GM19240 (cell line): ENCODE results near the gene MLLT6.

ENCODE experiments used
- DNase-seq: peaks from one replicate; pipeline ENCODE4 v3.0.0; 2011; ENCODE audit warnings: low spot score; ENCODE audit not compliant: insufficient read length

Gene MLLT6

GRCh38 chr17:38706505-38707216, 1.6 kb downstream of the MLLT6 start:
- DNase-seq: no peak

- no peak for DNase-seq
Measured at GRCh38 chr17:38707678-38708351, 2.7 kb downstream of the MLLT6 start.

GRCh38 chr17:38709104-38709820, 4.2 kb downstream of the MLLT6 start:
- no peak for DNase-seq

DNA sequence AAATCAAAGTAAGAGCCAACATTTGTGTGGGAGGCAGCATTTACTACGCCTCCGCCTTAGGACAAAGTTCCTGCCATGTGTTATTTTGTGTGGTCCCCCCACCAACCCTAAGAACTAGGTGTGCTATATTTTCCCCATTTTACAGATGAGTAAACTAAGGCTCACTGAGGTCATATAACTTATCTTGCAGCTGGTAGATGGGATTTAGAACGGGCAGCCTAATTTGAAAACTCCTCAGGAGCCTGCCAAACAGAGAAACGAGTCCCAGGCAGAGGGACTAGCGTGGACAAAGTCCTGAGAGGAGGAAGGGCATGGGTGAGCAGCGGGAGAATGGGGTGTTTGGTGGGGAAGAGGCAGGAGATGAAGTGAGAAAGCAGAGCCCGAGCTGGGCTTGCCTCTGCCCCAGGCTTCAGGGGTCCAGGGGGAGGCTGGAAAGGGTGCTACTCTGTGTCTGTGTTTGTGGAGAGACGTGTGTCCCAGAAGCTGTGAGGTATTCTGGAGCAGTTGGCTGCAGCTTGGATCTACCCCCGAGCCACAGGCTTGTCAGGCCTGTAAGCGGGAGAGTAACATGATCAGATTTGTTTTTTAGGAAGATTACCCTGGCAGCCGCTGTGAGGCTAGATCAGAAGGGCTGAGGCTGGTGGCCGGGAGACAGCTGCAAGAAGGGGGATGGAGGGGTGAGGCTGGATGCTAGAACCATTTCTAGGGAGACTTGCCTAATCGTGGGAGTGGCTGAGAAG, 5.0 kb downstream of the MLLT6 start:
- no peak for DNase-seq

GRCh38 chr17:38710604-38710962, 5.5 kb downstream of the MLLT6 start:
- no peak for DNase-seq

DNA sequence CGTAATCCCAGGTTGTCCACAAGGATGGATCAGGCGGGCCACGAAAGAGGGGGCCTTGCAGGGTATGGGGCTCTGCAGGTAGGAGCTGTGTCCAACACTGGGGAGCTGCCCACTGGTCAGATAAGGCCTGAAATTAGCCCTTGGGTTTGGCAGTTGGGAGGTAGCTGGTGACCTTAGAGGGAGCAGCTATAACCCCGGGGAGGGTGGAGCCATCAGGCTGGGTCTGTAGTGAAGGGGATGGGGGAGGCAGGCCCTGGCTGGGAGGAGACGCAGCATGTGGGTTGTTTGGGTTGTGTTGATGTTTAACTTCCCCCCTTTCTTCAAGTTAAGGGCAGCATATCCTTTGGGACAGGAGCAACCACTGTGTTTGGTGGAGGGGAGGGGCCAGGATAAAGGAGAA, 5.9 kb downstream of the MLLT6 start:
- no peak for DNase-seq

DNA sequence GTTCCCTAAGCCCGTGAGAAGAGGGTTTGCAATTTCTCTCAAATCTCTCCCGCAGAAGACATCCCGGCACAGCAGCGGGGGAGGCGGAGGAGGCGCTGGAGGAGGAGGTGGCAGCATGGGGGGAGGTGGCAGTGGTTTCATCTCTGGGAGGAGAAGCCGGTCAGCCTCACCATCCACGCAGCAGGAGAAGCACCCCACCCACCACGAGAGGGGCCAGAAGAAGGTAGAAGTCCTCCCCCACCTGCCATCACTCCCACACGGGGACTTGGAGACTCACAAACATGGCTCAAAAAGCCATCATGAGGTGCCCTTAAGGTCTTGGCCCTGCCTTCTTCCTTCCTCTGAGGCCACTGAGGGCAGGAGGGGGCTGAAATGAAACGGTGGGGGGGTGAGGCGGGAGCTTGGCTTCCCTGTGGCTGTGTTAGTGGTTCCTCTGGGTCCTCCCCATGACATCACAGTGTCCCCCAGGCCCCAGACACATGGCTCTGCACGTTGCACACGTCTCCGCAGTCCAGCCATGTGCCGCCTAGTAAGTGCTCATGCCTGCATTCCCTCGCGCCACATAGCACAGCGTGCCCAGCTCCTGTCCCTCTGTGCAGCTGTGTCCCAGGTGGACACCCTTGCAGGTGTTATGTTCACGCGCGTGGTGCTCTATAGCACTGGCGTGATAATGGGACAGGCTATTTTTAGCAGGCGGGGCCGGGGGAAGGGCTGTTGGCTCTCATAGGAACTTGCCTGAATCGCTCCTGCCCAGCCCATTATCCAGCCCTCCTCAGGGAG, 6.9 kb downstream of the MLLT6 start:
- DNase-seq: no peak

- no peak for DNase-seq
Measured at GRCh38 chr17:38712593-38712992, 7.5 kb downstream of the MLLT6 start.

GRCh38 chr17:38713456-38714075, 8.5 kb downstream of the MLLT6 start:
- DNase-seq: no peak

GRCh38 chr17:38715216-38715943, 10.3 kb downstream of the MLLT6 start:
- no peak for DNase-seq

DNA sequence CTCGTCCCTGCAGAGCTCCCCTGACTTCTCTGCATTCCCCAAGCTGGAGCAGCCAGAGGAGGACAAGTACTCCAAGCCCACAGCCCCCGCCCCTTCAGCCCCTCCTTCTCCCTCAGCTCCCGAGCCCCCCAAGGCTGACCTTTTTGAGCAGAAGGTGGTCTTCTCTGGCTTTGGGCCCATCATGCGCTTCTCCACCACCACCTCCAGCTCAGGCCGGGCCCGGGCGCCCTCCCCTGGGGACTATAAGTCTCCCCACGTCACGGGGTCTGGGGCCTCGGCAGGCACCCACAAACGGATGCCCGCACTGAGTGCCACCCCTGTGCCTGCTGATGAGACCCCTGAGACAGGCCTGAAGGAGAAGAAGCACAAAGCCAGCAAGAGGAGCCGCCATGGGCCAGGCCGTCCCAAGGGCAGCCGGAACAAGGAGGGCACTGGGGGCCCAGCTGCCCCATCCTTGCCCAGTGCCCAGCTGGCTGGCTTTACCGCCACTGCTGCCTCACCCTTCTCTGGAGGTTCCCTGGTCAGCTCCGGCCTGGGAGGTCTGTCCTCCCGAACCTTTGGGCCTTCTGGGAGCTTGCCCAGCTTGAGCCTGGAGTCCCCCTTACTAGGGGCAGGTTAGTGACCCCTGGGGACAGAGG, 11.4 kb downstream of the MLLT6 start:
- DNase-seq: no peak

GRCh38 chr17:38717139-38717745, 12.2 kb downstream of the MLLT6 start:
- DNase-seq: no peak

DNA sequence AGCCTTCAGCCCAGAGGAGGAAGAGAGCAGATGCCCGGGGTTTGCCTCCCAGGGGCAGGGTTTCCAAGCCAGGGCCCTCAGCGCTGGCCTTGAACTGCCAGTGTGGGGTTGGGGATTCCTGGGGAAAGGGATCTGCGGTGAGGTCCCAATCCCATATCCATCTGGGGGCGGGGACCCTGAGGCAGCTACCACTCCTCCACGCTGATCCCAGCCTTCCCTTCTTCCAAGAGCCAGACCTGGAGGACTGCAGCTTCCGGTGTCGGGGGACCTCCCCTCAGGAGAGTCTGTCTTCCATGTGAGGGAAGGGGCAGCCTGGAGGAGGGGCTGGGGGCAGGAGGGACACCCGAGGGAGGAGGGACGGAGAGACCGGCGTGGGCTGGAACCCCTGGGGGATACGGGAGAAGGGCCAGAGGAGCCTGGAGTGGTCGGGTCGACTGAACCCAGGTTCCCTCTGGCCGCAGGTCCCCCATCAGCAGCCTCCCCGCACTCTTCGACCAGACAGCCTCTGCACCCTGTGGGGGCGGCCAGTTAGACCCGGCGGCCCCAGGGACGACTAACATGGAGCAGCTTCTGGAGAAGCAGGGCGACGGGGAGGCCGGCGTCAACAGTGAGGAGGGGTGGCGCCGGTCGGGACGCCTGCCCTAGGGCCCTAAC, 14.3 kb downstream of the MLLT6 start:
- no peak for DNase-seq

DNA sequence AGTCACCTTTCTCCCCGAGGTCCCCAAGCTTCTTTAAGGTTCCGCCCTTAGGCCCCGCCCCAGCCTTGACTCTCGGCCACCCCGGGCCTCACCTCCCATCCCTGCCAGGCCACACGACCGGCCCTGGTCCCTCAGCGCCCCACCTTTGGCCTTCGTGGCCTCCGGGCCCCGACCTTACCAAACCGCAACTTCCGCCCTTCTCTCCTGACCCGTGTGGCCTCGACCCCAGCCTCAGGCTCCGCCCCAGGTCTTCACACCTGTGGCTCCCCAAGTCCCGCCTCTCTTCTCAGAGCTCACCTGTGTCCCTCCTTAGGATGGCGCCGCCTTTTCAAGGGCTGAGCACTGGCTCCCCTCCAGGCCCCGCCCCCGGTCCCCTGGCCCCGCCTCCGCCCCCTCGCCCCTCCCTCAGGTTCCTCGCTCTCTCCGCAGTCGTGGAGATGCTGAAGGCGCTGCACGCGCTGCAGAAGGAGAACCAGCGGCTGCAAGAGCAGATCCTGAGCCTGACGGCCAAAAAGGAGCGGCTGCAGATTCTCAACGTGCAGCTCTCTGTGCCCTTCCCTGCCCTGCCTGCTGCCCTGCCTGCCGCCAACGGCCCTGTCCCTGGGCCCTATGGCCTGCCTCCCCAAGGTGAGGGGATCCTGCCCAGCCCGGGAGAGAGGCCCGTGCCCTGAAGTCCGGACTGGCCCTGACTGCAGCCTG, 15.0 kb downstream of the MLLT6 start:
- no peak for DNase-seq

- DNase-seq: no peak
Measured at GRCh38 chr17:38720941-38721340, 15.9 kb downstream of the MLLT6 start.

- DNase-seq: no peak
Measured at GRCh38 chr17:38721802-38722201, 16.7 kb downstream of the MLLT6 start.

- DNase-seq: no peak
Measured at GRCh38 chr17:38724337-38724988, 19.4 kb downstream of the MLLT6 start.
